ENCODE data around the gene SPO11. TPM values are rescaled to one million over a fixed set of nuclear protein-coding genes. Genes with fewer than 3 reads are reported as not detected.

The SPO11 gene
- total RNA-seq, 2 donors from 2014 or later, result not detected

- Histone ChIP-seq H3K27me3 (no peaks in the 10 kb centered on the region), H3K9me3 (no peaks in the 10 kb centered on the region), H3K4me1 (no peaks in the 10 kb centered on the region), H3K4me3 (no peak overlapping the region), H3K27ac (no peak overlapping the region), H3K36me3 (no peaks in the 10 kb centered on the region)
- DNase-seq (ENCODE audit: low spot score), result no peak
- no peak for TF ChIP-seq CTCF (IDR thresholded peaks at IDR 0.05)
Observed at GRCh38 chr20:57312138-57312537, 17.5 kb upstream of the SPO11 start.

DNA sequence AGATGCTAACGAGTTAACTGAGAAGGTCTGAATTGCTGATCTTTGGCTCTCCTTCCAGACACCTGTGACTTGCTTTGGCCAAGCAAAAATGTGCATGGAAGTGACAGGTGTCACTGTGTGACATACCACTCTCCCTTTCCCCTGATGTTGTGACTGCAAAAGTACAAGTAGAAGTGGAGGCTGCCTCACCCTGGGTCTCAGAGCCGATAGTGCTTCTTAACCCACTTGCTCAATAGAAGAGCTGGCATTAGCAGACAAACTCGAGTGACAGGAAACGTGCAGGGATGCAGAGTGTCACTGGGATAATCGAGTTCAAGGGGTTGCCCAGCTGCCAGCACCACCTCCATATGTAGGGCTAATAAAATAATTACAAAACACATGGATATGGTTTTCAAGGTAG is 16.4 kb upstream of the SPO11 start:
- no peak overlapping the region for H3K4me3 ChIP-seq
- no peaks in the 10 kb centered on the region for H3K36me3 ChIP-seq
- DNase-seq (ENCODE audit: low spot score), result no peak
- H3K9me3 ChIP-seq, result no peaks in the 10 kb centered on the region
- TF ChIP-seq CTCF (IDR thresholded peaks at IDR 0.05), result no peak
- H3K27ac ChIP-seq, result no peak overlapping the region
- H3K27me3 ChIP-seq, result no peaks in the 10 kb centered on the region
- no peaks in the 10 kb centered on the region for H3K4me1 ChIP-seq

DNA sequence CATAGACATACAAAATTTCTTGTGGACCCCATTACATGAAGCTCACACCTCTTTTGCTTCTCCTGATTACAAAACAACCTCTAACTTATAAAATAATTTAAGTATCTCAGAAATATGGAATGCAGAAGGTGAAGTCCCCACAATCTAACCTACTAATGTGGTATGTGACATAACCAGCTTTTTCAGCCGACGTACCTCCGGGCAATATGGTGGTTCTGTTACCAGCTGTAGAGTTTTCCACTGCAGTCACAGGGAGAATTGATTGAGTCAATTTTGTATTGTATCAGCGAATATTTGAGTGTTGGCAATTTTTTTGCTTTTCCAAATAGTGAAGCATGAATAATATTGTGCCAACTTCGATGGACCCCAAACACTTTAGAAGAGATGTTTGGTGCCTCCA is 15.7 kb upstream of the SPO11 start:
- no peak for DNase-seq (ENCODE audit: low spot score)
- TF ChIP-seq CTCF (IDR thresholded peaks at IDR 0.05), result no peak
- Histone ChIP-seq H3K27ac (no peak overlapping the region), H3K36me3 (no peaks in the 10 kb centered on the region), H3K4me3 (no peak overlapping the region), H3K9me3 (no peaks in the 10 kb centered on the region), H3K4me1 (no peaks in the 10 kb centered on the region), H3K27me3 (no peaks in the 10 kb centered on the region)

GRCh38 chr20:57315083-57315975 is 14.3 kb upstream of the SPO11 start:
- DNase-seq (ENCODE audit: low spot score), result no peak
- H3K27me3 ChIP-seq, result no peaks in the 10 kb centered on the region

GRCh38 chr20:57315976-57316480 is 13.6 kb upstream of the SPO11 start:
- H3K4me3 ChIP-seq, result no peak overlapping the region
- DNase-seq (ENCODE audit: low spot score), result no peak
- no peaks in the 10 kb centered on the region for H3K27me3 ChIP-seq
- TF ChIP-seq CTCF (IDR thresholded peaks at IDR 0.05), result no peak
- H3K27ac ChIP-seq, result no peak overlapping the region
- no peaks in the 10 kb centered on the region for H3K9me3 ChIP-seq
- H3K36me3 ChIP-seq, result no peaks in the 10 kb centered on the region
- no peaks in the 10 kb centered on the region for H3K4me1 ChIP-seq

More at GRCh38 chr20:57315083-57315975, 14.3 kb upstream of the SPO11 start:
- no peaks in the 10 kb centered on the region for H3K9me3 ChIP-seq
- H3K4me3 ChIP-seq, result no peak overlapping the region
- H3K36me3 ChIP-seq, result no peaks in the 10 kb centered on the region
- no peaks in the 10 kb centered on the region for H3K4me1 ChIP-seq
- no peak for TF ChIP-seq CTCF (IDR thresholded peaks at IDR 0.05)
- no peak overlapping the region for H3K27ac ChIP-seq

Measured in right atrium auricular region (tissue), 2 donors.